Breast epithelium (tissue), 3 donors: Measurements from ENCODE around the gene ZMAT5.

Source experiments
- POLR2AphosphoS5 ChIP-seq, 3 donors: sonication (generic); formaldehyde crosslinking; IDR thresholded peaks; one replicate each; pipeline ENCODE4 v1.6.1; 2017; ENCODE audit warnings: antibody characterized with exemption in 3 of 3
- TF ChIP-seq, protein P1 (sequence below), 3 donors: fragments of 450-650 bp; IDR thresholded peaks; one replicate each; pipeline ENCODE4 v1.5.1; 2016 to 2017; ENCODE audit warnings: antibody characterized with exemption in 3 of 3, mild to moderate bottlenecking in 3 of 3, moderate library complexity in 3 of 3

DNA sequence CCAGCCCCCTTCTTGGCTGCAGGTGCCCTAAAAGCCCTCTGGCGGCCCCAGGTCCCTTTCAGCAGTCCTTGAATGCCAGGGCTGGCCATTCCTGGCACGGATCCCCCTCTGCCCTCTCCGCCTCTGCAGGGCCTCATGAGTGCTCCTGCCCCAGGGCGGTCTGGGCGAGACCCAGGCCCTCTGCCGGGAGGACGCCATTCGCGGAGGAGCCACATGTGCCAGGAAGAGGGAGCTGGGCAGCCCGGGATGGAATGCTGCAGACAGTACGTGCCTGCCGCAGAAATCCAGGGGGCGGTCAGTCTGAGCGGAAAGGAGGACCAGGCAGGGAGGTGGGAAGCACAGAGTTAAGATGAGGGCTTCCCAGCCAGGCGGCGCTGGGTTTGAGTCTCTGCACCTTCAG, 44.2 kb downstream of the ZMAT5 start:
- TF ChIP-seq, protein P1, sequence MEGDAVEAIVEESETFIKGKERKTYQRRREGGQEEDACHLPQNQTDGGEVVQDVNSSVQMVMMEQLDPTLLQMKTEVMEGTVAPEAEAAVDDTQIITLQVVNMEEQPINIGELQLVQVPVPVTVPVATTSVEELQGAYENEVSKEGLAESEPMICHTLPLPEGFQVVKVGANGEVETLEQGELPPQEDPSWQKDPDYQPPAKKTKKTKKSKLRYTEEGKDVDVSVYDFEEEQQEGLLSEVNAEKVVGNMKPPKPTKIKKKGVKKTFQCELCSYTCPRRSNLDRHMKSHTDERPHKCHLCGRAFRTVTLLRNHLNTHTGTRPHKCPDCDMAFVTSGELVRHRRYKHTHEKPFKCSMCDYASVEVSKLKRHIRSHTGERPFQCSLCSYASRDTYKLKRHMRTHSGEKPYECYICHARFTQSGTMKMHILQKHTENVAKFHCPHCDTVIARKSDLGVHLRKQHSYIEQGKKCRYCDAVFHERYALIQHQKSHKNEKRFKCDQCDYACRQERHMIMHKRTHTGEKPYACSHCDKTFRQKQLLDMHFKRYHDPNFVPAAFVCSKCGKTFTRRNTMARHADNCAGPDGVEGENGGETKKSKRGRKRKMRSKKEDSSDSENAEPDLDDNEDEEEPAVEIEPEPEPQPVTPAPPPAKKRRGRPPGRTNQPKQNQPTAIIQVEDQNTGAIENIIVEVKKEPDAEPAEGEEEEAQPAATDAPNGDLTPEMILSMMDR (IDR thresholded peaks at IDR 0.05): no peak
- TF ChIP-seq POLR2AphosphoS5 (IDR thresholded peaks at IDR 0.05): no peak
